Activated CD8-positive, alpha-beta T cell treated with anti-CD3 and anti-CD28 coated beads, Interleukin-2, amount 10 ng/mL, durations not matched to agents 7 days and 5 days (primary cell): ENCODE data around the gene ZNF80. TPM values are rescaled to one million over a fixed set of nuclear protein-coding genes. Genes with fewer than 3 reads are reported as not detected.

ENCODE experiments used
- ATAC-seq: fragments of 150-1000 bp; cut with Tn5 transposase; one replicate; pipeline ENCODE4 v1.10.0; 2021; ENCODE audit warnings: moderate library complexity
- CTCF ChIA-PET: fragments of 350-600 bp; sonication (Branson Sonifier 250); formaldehyde crosslinking; loops from one replicate; lab custom pipeline; 2021; ENCODE audit warnings: antibody characterized with exemption; lab: Charles Lee
- POLR2A ChIA-PET: fragments of 350-600 bp; sonication (Branson Sonifier 250); formaldehyde crosslinking; loops from one replicate; lab custom pipeline; 2021; ENCODE audit warnings: antibody characterized with exemption; lab: Charles Lee
- DNase-seq: peaks from one replicate; pipeline ENCODE4 v3.0.0-alpha.2; 2020
- H3K27ac Mint-ChIP-seq: one replicate; pipeline ENCODE4 v1.8.0; 2021; ENCODE audit warnings: mild to moderate bottlenecking, mixed read lengths
- H3K27me3 Mint-ChIP-seq: one replicate; pipeline ENCODE4 v1.8.0; 2021; ENCODE audit warnings: low read depth, mixed read lengths
- H3K36me3 Mint-ChIP-seq: one replicate; pipeline ENCODE4 v1.8.0; 2021; ENCODE audit warnings: low read depth, mixed read lengths
- H3K4me1 Mint-ChIP-seq: one replicate; pipeline ENCODE4 v1.8.0; 2021; ENCODE audit warnings: low read depth, mixed read lengths
- H3K4me3 Mint-ChIP-seq: one replicate; pipeline ENCODE4 v1.8.0; 2021; ENCODE audit warnings: mild to moderate bottlenecking, mixed read lengths
- H3K9me3 Mint-ChIP-seq: one replicate; pipeline ENCODE4 v1.8.0; 2022; ENCODE audit warnings: mixed read lengths; ENCODE audit not compliant: insufficient read depth
- total RNA-seq, 2 experiments: library from RNA; stranded (reverse); gene quantifications; one replicate each; pipeline ENCODE4 v1.2.3, GENCODE V29; 2021

Gene ZNF80
- total RNA-seq, 2 experiments from 2014 or later = 0.71 to 0.89 TPM

DNA sequence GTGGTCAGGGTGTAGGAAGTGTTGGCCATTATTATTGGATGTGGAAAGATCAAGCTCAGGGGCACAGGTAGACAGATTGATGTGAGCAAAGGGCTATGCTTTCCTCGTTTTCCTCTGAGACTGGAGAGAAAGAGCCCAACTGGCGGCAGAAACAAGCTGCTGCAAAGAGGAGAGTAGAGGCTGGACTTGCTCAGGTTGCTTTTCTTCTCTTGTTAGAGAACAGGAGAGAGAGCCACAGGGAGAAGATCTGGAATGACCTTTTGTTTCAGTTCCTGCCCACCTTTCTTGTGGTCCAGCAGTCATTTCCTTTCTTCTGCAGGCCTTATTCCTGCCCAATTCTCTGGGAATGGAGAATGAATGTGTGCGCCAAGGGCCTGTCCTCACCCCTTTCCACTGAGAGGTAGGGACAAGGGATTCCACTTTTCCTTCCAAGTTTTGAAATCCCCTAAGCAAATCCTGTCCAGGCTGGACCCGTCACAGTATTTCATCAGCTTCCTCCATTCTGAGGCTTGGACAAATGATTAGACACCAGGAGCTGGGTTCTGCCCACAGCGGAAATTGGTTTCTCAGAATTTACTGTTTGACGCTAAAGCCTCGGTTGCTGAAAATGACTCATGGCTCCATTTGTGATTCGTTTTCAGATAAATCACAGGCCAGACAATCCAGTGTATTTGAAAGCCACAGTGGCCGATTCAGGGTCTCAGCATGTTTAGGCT, 16.1 kb downstream of the ZNF80 start:
- peaks cover 20% of the 10 kb centered on the region for H3K9me3 Mint-ChIP-seq
- H3K27me3 Mint-ChIP-seq = no peaks in the 10 kb centered on the region
- peak overlapping the region; percentile 45 for H3K4me3 Mint-ChIP-seq
- DNase-seq = peak; percentile 78
- peak overlapping the region; percentile 89 for H3K27ac Mint-ChIP-seq
- POLR2A ChIA-PET = interaction anchor here (0.6 to 8.2 kb wide), 10 partner anchors 7 to 92 kb away, joined by 3 to 119 read pairs (median 4); partner anchors contain the start of gene TIGIT
- peaks cover 72% of the 10 kb centered on the region for H3K4me1 Mint-ChIP-seq
- CTCF ChIA-PET = interaction anchor here (0.9 to 4.2 kb wide), 15 partner anchors 8 to 197 kb away, joined by 3 to 38 read pairs (median 3); partner anchors contain the start of gene TIGIT
- H3K36me3 Mint-ChIP-seq = peaks cover 47% of the 10 kb centered on the region
- ATAC-seq = peak; percentile 59

DNA sequence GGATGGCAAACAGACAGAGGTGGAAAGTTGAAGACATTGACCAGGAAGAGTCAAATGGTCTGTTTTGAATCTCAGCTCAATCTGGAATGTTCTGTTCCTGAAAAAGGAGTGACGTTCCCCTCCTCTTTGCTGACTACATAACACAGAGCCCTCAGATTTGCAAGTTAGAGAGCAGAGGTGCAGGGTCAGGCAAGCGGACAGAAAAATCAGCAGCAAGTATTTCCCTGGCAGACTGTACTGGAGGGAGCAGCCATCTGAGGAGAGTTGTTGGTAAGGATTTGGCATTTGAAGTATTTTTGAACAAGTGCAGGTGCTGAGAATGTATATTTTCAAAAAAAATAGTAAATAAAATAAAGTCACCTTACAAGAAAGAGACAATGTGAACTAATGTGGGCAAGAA, 17.6 kb downstream of the ZNF80 start:
- CTCF ChIA-PET = interaction anchor here (2.9 to 3.6 kb wide), 2 partner anchors 8 to 71 kb away, joined by 17 to 24 read pairs; no protein-coding TSS in a partner anchor

DNA sequence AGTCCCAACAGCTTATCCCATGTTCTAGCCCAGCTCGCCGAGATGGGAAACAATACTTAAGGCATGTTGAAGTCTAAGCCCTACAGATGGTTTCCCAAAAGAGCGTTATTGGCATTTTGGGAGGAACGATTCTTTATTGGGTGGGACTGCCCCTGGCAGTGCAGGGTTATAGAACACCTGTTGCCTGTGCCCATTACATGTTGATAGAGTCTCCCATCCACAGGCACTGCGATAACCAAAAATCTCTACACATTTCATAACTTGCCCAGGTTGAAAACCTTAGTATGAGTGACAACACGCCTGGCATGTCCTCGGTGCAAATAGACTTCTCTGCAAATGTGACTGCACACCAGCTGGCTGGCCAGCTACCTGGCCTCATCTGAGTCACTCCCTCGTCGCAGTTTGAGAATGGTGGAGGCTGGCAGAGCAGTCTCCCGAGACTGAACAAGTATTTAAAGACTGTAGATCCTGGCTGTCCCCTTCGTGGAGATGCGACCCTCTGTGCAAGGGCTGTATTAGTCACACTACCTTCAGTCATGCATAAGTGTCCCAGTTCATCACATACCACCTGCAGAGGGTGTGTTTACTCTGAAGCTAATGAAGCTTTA, 18.7 kb downstream of the ZNF80 start:
- POLR2A ChIA-PET = interaction anchor here (0.6 to 1.8 kb wide), 4 partner anchors 13 to 78 kb away, joined by 3 to 9 read pairs (median 8); no protein-coding TSS in a partner anchor
- Mint-ChIP-seq H3K9me3 (no peaks in the 10 kb centered on the region), H3K4me3 (no peak overlapping the region), H3K4me1 (peaks cover 47% of the 10 kb centered on the region), H3K27ac (no peak overlapping the region), H3K27me3 (no peaks in the 10 kb centered on the region), H3K36me3 (peaks cover 21% of the 10 kb centered on the region)
- ATAC-seq (no peak), DNase-seq (no peak)
- CTCF ChIA-PET = interaction anchor here (1.0 to 3.6 kb wide), 3 partner anchors 9 to 72 kb away, joined by 3 to 24 read pairs (median 17); no protein-coding TSS in a partner anchor

More for the DNA sequence above, 17.6 kb downstream of the ZNF80 start:
- Mint-ChIP-seq H3K4me1 (peaks cover 56% of the 10 kb centered on the region), H3K4me3 (no peak overlapping the region), H3K27ac (peak overlapping the region; percentile 25), H3K9me3 (peaks cover 9% of the 10 kb centered on the region), H3K36me3 (peaks cover 31% of the 10 kb centered on the region), H3K27me3 (no peaks in the 10 kb centered on the region)
- ATAC-seq = no peak
- POLR2A ChIA-PET = no interaction called here
- no peak for DNase-seq

DNA sequence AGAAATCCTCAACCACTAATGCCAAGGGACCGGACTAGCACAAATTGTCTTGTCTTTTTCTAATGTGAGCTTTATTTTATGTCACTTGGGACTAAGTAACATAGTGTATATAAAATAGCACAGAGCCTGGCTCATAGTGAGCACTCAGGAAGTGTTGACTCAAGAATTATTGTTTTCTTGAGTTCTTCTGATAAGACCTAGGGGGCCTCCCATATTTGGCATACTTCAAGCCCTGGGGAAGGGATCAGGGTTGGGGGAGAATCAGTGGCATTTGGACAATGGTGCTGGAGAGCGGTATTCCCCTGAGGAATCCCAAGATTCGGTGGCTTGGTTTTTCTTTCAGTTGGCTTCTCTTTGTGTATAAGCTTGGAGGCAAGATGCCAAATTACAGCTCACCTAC, 19.4 kb downstream of the ZNF80 start:
- no peaks in the 10 kb centered on the region for H3K27me3 Mint-ChIP-seq
- H3K27ac Mint-ChIP-seq = no peak overlapping the region
- CTCF ChIA-PET = interaction anchor here (0.9 to 3.6 kb wide), 8 partner anchors 10 to 200 kb away, joined by 3 to 24 read pairs (median 3); no protein-coding TSS in a partner anchor
- POLR2A ChIA-PET = interaction anchor here (0.6 to 1.8 kb wide), 6 partner anchors 14 to 78 kb away, joined by 3 to 9 read pairs (median 6); partner anchors contain the start of gene TIGIT
- peaks cover 16% of the 10 kb centered on the region for H3K36me3 Mint-ChIP-seq
- DNase-seq (no peak), ATAC-seq (no peak)
- no peaks in the 10 kb centered on the region for H3K9me3 Mint-ChIP-seq
- H3K4me1 Mint-ChIP-seq = peaks cover 41% of the 10 kb centered on the region
- no peak overlapping the region for H3K4me3 Mint-ChIP-seq

DNA sequence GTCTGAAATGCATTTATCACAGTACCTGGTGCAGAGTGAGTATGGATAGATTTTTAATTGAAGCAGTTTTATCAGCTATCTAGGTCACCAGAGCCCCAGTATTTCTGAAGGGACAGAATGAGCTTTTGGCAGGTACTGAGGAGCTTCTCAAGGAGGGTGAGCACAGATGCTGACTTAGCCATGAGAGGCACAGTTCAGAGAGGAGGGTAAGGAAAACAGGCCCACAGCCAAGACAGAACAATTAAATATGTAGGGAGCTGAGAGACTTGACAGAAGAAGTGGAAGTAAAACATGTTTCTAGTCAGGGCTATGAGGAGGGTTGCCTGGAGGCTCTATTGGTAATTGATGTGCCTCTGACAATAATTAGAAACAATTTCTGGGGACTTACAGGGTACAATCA, 20.1 kb downstream of the ZNF80 start:
- Mint-ChIP-seq H3K4me3 (no peak overlapping the region), H3K27ac (no peak overlapping the region), H3K4me1 (peaks cover 35% of the 10 kb centered on the region), H3K9me3 (no peaks in the 10 kb centered on the region), H3K27me3 (no peaks in the 10 kb centered on the region), H3K36me3 (peaks cover 16% of the 10 kb centered on the region)
- DNase-seq (no peak), ATAC-seq (no peak)
- CTCF ChIA-PET = interaction anchor here (0.6 to 3.6 kb wide), 10 partner anchors 11 to 201 kb away, joined by 3 to 24 read pairs (median 3); no protein-coding TSS in a partner anchor
- POLR2A ChIA-PET = interaction anchor here (1.0 to 1.9 kb wide), 7 partner anchors 9 to 79 kb away, joined by 4 to 9 read pairs (median 7); partner anchors contain the start of gene TIGIT

DNA sequence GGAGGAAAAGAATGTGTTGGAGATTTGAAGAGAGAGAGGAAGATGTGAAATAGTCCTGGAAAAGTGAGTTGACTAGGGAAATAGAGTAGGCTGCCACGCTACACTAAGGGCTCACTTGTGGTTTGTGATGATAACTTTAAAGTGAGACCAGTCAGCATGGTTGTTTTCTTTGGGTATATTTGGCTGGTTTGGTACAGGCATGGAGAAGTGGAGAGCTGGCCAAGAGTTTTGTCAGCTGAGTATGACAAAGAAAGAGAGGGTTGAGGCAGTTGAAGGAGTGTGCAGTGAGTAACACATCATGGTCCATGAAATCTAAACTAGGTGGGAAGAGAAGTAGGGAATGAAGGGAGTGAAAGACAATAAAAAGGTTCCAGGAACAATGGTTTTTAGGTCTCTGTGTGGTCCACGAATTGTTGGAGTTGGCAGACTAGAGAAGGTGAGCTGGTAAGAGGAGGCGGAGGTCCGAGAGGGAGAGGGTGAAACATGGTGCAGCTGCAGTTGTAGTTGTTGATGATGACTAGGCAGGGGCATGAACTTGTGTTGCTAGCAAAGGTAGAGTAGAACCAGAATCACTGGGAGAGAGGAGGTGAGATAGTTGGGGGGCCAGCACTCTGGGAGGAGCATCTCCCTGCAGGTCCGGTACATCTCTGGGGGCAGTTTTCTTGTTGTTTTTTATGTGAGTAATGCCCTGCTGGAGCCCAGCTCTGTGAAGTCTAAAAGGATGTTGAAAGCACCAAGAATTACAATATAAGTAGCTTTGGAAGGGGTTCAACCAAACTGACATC, 21.0 kb downstream of the ZNF80 start:
- DNase-seq (no peak), ATAC-seq (no peak)
- Mint-ChIP-seq H3K4me1 (peaks cover 26% of the 10 kb centered on the region), H3K27ac (no peak overlapping the region), H3K9me3 (no peaks in the 10 kb centered on the region), H3K36me3 (peaks cover 16% of the 10 kb centered on the region), H3K27me3 (no peaks in the 10 kb centered on the region), H3K4me3 (no peak overlapping the region)
- CTCF ChIA-PET = interaction anchor here (0.6 to 3.6 kb wide), 7 partner anchors 8 to 103 kb away, joined by 3 to 17 read pairs (median 3); no protein-coding TSS in a partner anchor
- POLR2A ChIA-PET = interaction anchor here (1.2 to 1.9 kb wide), 4 partner anchors 10 to 78 kb away, joined by 4 to 9 read pairs (median 6); partner anchors contain the start of gene TIGIT

DNA sequence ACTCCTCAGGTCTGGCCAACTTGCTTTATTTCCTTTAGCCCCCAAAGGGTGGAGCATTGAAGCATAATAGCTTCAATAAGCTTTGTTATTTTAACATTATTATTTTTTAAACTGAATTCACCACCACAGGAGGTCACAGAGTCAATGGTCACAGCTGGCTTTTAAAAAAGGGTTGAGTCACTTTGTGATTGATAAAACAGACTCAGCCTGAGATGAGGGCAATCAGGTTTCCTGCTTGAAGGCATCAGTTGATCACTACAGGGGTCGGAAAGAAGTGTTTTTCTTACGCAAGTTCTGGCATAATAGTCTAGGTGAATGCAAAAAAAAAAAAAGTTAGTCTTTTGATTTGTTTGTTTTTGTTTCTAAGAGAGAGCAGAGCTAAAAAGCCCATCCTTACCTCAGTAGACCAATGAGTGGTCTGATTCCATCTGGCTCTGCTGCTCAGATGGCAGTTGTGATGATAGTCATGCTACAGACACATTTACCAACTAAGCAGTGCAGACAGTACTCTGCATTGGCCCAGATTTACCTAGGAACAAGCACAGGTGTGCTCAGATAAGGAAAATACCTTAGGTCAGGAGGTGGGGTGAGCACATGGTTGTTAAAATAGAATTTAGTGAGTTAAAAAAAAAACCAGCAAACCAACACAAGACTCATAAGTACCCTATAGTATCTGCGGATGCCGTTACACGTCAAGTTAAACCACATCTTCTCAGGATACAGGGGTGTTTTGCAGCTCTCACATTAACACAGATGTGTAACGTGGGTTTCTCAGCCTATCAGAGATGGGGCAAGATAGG, 22.6 kb downstream of the ZNF80 start:
- Mint-ChIP-seq H3K27ac (no peak overlapping the region), H3K9me3 (no peaks in the 10 kb centered on the region), H3K36me3 (peaks cover 19% of the 10 kb centered on the region), H3K4me1 (peaks cover 11% of the 10 kb centered on the region), H3K27me3 (no peaks in the 10 kb centered on the region), H3K4me3 (no peak overlapping the region)
- CTCF ChIA-PET = interaction anchor here (0.6 to 3.7 kb wide), 17 partner anchors 8 to 204 kb away, joined by 3 to 54 read pairs (median 13); partner anchors contain the start of gene TIGIT
- DNase-seq (peak; percentile 70), ATAC-seq (peak; percentile 69)
- POLR2A ChIA-PET = interaction anchor here (0.6 to 3.5 kb wide), 20 partner anchors 10 to 931 kb away, joined by 3 to 119 read pairs (median 6); partner anchors contain the start of genes CCDC191, QTRT2, TIGIT and ZNF80

DNA sequence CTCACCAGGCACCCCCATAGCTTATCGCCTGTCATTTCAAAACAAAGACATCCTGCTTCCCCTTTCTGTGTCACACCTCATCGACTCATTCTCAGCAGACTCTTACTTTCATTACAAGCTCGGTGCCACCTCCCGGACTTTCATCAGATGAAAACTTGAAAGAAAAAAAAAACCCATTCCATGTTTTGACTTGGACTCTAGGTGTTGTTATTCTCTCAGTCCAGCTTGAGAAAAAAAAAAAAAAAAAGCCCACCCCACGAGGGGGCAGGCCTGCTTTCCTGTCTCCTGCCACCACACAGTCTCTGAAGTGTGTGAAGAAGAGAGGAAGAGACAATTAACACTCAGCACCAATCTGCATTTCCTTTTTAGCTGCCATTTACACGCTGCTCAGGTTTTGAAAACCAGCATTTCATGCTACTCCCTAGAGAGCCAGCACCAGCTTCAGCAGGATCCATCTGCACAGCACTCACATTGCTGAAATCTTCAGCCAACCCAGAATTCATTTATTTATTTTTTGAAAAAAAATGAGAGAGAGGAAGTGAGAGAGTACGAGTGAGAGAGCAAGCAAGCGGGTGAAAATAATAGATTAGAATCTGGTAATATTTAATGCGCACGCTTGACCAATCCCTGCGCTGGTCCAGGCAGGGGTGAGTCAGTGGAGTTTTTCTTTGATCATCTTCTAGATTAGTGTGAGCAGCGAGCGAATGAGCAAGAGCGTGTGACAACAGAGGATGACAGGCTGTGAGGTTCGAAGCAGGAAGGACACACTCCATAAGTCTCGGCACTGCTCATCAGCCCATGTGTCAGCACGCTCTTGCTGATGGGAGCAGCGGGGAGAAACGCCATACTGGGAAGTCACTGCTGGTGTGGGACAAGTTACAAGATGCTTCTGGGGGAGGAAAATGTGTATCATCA, 23.5 kb downstream of the ZNF80 start:
- DNase-seq (peak; percentile 80), ATAC-seq (peak; percentile 70)
- peaks cover 19% of the 10 kb centered on the region for H3K36me3 Mint-ChIP-seq
- H3K4me3 Mint-ChIP-seq = no peak overlapping the region
- H3K27me3 Mint-ChIP-seq = no peaks in the 10 kb centered on the region
- ChIA-PET CTCF (interaction anchor here (0.7 to 3.7 kb wide), 31 partner anchors 9 to 207 kb away, joined by 3 to 54 read pairs (median 5); partner anchors contain the start of genes DRD3 and TIGIT), POLR2A (interaction anchor here (0.6 to 3.5 kb wide), 29 partner anchors 9 to 1809 kb away, joined by 3 to 119 read pairs (median 5); partner anchors contain the start of genes CCDC191, QTRT2, TIGIT and ZNF80)
- H3K4me1 Mint-ChIP-seq = peaks cover 3% of the 10 kb centered on the region
- H3K9me3 Mint-ChIP-seq = no peaks in the 10 kb centered on the region
- no peak overlapping the region for H3K27ac Mint-ChIP-seq

DNA sequence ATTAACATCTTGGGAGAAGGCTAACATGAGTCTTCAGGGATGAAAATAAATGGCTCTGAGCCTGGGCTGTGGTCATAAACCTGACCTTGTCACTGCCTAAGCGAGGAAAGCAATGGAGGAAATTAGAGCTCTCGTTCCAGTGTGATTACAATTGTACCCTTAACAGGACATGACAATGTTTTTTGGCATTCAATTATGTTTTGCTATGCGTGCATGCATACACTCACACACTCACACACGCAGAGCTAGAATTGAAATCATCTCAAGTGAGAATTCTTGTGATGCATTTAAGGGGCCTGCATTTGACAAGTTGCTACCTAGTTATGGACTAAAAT, 24.1 kb downstream of the ZNF80 start:
- no peaks in the 10 kb centered on the region for H3K27me3 Mint-ChIP-seq
- ChIA-PET CTCF (interaction anchor here (0.7 to 3.7 kb wide), 30 partner anchors 8 to 208 kb away, joined by 3 to 54 read pairs (median 5); partner anchors contain the start of genes DRD3 and TIGIT), POLR2A (interaction anchor here (0.6 to 3.5 kb wide), 20 partner anchors 8 to 157 kb away, joined by 3 to 119 read pairs (median 6); partner anchors contain the start of genes CCDC191, QTRT2 and TIGIT)
- H3K9me3 Mint-ChIP-seq = no peaks in the 10 kb centered on the region
- H3K27ac Mint-ChIP-seq = no peak overlapping the region
- H3K4me3 Mint-ChIP-seq = no peak overlapping the region
- DNase-seq (no peak), ATAC-seq (no peak)
- peaks cover 15% of the 10 kb centered on the region for H3K36me3 Mint-ChIP-seq
- H3K4me1 Mint-ChIP-seq = no peaks in the 10 kb centered on the region
